Suppressor macrophage (primary cell): ENCODE data around the gene CCSAP.
"Not testable (repeated sequence)": the region's sequence is repeated elsewhere in the genome, so short reads cannot be mapped to it uniquely, and the experiment has no call there.

Experiments used
- DNase-seq, 4 experiments: peaks; one replicate each; pipeline ENCODE4 v3.0.0-alpha.2; 2020 to 2022
- total RNA-seq, 17 experiments: gene quantifications; one replicate each; lab custom pipeline; 2026; ENCODE audit warnings: mixed read lengths in 6 of 17, inconsistent platforms in 3 of 17; lab: John Stamatoyannopoulos, UW

CCSAP gene, protein sequence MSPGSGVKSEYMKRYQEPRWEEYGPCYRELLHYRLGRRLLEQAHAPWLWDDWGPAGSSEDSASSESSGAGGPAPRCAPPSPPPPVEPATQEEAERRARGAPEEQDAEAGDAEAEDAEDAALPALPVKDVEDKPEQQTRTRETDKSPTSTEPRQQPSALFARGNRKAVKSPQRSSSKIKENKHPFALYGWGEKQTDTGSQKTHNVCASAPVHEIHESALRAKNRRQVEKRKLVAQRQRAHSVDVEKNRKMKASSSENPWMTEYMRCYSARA
- 7.2 to 108 (median 60.3) reads per million in 17 experiments for total RNA-seq

DNA sequence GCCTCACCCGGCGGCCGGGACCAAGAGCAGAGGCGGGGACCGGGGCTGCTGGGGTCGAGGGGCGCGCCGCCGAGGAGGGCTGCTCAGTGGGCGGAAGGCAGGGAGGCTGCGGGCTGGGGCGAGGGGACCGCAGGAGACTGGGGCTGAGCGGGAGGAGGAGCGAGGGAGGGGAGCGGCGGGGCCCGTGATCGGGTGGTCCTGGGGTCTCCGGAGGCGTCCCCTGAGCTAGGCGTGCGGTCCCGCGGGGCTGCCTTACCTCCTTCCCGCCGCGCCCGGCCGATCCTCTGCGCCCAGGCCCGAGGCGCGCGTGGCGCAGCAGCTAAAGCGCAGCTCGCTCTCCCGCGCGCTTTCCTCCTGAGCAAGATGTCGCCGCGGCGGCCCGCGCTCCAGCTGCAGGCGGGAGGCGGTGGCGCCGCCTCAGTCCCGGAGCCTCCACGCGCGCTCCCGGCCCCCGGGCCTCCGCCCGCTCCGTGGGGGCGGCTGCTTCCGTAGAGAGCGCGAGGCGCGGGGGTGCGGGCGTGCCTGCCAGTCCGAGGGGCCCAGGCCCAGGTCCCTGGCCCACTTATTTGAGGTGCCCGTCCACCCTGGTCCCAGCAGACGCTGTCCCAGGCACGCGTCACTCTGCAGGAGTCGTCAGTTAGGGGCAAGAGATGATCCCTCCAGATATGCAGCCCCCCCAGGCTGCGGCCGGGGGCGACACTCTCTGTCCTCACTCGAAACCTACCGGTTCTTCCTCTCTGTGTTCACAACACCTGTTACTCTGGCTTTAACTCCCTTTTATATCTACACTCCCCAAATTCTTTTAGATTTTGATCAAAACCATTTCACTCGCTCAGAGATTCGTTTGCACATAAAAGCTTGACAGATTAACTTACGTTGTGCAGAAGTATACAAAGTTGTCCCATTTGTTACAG is at the start of gene CCSAP:
Gene CCSAP, minus strand, starts transcription at position 392 of the 914 bp plus-strand sequence. CDS start 582 bp downstream, outside the sequence.
- DNase-seq, result peak; percentile 64 to 86 (median 72)

DNA sequence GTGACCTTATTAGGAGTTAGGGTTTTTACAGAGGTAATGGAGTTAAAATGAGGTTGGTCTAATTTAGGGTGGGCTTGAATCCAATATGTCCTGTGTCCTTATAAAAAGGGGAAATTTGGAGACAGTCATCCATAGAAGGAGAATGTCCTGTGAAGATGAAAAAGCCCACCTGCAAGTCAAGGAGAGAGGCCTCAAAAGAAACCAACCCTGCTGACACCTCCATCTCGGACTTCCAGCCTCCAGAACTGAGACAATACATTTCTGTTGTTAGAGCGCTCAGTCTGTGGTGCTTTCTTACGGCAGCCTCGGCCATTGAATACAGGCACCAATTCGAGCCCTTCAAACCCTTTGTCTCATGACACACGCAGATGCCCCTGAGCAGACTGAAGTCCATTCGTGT is 47.3 kb upstream of the CCSAP start:
- DNase-seq, result no peak

DNA sequence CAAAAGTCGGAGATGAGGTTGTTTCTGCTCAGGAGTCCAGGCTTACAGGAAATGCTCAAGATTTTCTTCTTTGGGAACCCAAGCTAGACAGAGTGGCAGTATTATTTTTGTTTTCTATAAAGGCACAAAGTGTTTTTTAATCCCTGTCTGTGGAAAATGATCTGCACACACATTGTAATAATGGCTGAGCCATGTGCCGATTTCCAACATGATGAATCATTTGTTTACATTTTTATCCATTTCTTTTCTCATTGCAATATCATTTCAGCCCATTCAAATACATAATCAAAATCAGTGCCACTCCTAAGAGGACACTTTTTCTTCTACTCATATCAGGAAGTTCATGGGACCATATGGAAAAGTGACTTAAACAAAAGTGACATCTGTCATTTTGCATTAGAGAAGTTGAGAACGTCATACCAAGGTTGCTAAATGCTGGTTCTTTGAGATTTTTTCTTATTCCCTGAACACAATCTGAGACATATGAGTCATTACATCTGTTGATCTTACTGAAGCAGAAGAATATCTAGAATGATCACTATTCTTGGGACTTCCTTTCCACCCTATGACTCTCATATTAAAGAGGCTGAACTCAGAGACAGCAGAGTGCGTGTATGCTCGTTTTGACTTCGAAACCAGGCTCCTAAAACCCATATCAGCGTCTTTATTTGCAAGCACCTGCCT is 46.2 kb upstream of the CCSAP start:
- peak; percentile 17 to 75 (median 36) for DNase-seq

DNA sequence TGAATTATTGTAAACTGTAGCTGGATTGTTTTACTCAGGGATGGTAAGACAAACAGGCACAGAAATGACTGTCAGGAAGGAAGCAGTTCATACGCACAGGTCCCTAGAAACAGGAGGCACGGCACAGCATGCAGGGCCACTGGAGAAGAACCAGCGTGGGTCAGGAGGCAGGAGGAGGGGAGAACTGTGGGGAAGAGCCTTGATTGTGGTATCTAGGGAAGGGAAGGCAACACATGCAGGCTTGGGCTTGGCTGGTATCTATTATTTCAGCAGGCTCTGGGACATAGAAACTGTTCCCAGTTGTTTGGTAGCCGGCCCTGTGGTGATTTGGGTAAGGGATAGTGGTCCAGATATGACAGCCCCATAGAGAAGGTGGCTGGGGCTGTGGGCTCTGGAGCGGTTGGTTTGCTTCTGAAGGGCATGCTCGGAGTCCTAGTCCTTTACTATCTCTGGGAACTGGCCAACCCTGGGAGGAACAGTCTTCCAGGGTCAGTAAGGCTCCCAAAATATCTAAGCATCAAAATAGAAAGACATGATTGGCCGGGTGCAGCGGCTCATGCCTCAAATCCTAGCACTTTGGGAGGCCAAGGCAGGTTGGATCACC is 43.1 kb upstream of the CCSAP start:
- DNase-seq, result no peak

DNA sequence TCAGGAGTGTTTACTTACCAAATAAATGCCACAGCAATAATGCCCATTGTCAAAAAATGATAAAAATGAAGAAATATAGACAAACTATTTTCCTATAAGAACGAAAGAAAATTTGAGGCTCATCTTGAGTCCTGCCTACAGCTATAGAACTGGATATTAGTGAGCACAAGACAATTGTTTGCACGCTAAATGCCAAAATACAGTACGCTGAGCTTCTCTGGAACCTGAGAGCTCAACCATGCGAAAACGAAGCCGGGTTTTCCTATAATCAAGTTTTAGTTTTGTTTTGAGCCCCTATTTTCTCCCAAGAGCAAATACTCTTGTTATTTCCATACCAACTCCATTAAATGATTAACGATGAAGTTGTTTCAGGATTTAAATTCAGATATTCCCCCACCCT is 42.0 kb upstream of the CCSAP start:
- DNase-seq, result no peak

DNA sequence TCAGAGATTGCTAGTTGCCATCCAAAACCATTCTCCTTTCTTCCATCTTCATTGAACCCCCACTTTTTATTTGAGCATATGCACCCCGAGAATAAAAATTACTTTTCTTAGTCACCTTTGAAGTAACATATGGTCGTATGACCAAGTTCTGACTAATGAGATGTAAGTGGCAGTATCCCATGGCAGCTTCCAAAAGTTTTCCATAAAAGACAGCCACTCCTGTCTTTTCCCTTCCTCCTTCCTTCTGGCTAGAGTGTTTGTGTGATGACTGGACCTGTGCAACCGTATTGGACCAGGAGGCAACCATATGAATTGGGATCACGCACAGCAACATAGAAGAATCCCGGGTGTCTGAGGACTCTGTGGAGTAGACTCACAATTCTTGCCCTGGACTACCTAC is 41.1 kb upstream of the CCSAP start:
- no peak for DNase-seq

DNA sequence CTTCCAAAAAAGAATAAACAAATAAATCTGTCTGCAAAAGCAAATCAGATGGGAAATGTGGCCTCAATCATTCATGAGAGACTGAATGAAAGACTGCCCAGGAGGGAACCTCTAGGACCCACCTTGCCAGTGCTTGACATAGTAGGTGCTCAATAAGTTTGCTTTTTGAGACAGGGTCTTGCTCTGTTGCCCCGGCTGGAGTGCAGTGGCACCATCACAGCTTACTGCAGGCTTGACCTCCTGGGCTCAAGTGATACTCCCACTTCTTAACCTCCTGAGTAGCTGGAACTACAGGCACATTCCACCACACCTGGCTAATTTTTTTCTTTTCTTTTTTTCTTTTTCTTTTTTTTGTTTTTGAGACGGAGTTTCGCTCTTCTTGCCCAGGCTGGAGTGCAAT is 40.3 kb upstream of the CCSAP start:
- DNase-seq, result no peak

DNA sequence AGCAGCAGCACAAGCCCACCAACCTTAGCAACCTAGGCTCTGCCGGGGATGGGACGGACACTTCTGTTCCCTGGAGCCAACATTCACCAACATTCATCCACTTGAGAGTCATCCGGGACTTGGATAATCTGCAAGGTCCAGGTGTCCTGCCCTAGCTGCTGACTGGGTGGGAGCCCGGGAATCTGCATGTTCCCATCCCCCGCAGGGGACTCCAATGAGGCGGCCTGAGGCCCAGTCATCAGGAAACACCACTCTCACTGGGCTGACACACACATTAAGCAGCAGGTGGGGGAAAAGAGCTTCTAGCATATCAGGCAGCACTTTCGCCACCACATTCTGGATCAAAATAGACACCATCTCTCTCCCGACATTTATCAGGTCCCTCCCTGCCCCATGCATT is 38.4 kb upstream of the CCSAP start:
- no peak for DNase-seq

DNA sequence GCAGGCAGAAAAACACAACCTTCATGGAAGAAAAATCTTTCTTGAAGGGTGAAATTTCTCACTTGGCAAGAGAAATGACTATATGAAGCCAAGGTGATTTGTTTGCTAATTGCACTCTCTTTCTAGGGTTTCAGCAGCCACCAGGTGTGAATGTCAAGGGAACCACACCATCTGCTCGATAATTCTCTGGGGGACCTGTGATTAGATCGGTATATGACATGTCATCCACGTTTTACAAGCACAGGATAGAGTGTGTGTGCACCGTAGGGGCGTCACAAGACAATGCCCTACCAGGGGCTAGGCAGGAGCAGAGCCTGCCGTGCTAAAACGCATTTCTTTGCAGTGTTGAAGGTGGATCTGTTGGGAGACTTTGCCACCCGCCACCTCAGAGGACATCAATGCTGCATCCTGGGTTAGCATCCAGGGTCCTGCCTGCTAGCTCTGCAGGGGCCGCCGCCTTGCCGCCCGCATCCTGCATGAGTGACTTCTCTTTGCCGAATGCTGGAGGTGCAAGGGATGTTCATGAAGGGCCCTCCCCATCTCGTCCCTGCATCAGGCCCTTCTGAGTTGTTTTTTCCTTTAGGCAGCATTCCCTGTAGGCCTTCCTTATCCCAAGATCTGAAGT is 37.8 kb upstream of the CCSAP start:
- DNase-seq, result no peak

DNA sequence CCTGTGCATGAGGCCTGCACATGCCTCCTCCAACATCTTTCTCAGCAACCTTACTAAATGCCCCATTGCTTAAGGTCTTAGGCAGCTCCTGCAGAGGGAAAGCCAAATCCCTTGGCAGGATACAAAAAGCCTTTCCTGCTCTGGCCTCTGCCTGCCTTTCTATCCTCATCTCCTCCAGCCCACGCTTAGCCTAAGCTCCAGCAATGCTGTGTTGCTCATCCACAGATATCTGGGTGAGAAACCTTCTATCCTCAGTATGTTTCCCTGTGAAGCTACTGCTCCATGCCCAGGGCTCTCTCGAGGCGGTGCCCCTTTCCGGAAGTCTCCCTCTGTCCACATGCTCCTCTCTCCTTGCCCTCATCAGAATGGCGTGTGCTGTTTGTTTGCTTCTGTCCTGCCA is 37.0 kb upstream of the CCSAP start:
- DNase-seq, result no peak

DNA sequence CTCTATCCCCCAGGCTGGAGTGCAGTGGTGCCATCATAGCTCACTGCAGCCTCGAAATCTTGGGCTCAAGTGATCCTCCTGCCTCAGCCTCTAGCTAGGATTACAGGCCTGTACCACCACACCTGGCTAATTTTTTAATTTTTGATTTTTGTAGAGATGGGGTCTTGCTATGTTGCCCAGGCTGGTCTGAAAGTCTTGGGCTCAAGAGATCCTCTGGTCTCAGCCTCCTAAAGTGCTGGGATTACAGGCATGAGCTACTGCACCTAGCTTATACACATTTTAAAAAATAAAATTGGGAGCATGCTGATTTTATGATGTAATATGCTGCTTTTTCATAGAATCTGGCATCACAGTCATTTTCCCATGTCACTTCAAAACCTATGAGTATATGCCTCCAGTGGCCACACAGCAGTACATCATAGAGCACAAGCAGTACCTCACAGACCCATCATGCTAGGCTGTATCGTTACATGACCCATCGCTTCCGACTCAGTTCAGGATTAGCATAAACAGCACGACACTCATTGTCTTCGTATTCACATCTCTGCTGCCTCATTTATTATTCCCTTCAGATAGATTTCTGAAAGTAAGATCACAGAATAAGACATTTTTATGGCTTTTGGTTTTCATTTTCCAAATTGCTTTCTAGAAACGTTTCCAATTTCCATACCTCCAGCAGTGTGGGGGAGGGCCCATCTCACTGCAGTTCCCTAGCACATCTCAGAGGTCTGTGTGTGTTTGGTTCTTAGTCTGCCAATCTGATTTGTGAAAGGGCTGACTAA is 35.9 kb upstream of the CCSAP start:
- no peak for DNase-seq

DNA sequence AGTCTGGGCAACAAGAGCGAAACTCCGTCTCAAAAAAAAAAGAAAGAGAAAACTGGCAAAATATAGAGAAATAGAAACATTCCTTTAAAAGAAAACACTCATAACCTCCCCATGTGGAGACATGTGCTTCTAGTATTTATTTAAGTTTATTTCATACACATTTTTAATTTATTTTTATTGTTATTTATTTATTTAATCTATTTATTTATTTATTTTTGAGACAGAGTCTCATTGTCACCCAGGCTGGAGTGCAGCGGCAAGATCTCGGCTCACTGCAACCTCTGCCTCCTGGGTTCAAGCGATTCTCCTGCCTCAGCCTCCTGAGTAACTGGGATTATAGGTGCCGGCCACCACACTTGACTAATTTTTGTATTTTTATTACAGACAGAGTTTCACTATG is 35.2 kb upstream of the CCSAP start:
- not testable (repeated sequence) for DNase-seq

DNA sequence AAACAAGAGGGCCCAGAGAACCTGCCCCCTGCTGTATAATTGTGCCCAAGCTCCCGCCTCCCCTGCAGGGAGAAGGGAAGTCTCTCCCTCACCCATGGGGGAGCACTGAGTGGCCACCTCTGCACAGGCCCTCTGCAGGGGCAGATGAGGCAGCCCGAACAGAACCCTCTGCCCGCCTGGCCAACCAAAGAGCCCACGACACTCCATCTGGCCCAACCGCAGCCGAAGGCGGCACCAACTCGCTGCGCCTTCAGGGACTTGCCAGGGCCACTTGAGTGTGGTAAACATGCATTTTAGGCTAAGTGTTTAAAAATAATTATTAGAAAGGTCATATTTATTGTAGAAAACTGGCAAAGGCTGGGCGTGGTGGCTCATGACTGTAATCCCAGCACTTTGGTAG is 34.6 kb upstream of the CCSAP start:
- no peak for DNase-seq

DNA sequence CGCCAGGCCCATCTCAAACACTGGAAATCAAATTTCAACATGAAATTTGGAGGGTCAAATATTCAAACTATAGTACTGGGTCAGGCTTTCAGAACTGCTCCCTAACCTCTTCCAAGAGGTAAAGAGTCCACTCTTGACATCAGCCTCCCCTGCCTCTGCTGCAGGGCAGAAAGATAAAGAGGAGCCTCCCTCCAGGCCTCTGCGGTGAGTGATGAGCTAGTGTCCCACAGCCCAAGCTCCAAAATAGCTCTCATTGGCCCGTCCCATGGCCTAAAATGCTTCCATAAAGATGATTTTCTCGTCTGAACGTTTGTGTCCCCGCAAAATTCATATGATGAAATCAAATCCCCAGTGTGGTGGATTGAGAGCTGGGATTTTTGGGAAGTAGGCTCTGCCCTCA is 33.7 kb upstream of the CCSAP start:
- DNase-seq, result no peak

DNA sequence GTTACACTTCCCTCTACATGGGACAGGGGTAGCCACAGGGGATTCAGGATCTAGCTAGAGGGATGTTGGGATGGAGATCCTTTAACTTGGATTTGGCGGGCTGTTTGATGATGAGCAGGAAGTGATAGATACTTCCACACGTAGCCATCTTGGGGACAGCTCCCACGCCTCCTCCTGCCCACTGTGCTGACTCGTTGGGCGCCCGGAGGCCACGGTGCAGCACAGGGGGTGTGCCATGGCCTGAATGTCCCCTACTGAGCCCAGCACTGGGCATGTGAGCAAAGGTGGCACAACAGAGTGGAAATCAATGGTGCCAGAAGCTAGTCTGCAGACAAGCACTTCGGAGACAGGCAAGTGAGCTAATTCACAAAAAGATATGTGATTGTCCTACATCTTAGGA is 31.6 kb upstream of the CCSAP start:
- DNase-seq, result no peak

DNA sequence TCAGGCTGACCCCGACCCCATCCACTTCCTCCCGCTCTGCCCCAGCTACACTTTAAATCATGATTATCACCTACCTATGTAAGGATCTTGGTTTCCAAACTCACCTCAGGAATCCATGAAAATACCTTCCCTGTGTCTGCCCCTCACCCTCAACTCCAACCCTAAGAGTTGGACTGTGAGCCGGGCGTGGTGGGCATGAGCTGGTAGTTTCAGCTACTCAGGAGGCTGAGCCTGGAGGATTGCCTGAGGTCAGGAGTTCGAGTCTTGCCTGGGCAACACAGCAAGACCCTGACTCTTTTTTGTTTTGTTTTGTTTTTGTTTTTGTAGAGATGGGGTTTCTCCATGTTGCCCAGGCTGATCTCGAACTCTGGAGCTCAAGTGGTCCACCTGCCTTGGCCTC is 30.5 kb upstream of the CCSAP start:
- no peak for DNase-seq

DNA sequence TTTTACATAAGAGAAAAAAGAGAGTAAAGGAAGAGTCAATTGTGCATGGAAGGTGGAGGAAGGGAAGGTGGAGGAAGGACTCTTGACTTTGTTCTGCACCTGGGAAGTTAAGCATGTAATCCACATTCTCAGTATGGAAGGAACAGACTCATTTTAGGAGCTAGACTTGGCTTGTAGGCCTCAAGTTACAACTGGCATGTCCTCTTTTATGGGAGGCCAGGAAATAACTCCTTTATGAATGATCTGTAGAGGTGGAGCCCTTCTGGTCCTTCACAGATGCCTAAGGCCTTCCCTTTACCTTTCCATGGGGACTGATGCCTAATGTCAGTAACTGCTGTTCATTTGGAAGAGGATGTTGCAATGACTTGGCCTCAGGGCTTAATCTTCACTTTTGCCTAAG is 29.4 kb upstream of the CCSAP start:
- no peak for DNase-seq

DNA sequence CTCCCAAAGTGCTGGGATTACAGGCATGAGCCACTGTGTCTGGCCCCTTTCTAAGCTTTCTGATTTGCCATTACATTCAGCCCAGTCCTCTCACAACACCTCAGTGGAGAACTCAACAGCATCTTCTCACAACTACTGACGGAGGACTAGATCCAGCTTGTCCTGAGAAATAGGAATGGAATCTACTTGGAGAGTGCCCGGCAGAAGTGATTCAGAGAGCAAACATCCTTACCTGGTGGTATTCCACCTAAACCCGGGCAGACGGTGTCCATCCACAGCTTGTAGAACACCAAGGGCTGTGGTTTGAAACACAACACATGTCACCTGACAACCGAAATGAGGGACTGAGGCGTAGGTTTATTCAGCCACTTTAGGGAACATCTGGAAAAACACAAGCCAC is 28.8 kb upstream of the CCSAP start:
- DNase-seq, result no peak

DNA sequence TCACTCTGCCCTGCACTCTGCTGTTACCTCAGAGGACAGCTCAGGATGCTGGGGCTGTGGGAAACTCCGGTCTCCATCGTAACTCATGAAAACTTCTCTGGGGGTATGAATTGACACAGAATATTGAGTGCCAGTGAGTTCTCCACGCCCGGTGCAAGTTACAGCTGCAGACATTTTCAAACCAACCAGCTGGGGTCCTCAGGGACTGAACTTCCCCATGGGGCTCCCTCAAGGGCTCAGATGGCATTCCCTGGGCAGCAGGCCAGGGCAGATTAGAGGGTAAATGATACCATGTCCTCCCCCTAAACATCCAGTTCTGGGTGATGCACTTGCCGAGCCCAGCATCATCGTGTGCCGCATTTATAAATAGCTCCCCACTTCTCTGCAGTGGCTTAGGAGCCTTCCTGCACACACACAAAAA is 27.8 kb upstream of the CCSAP start:
- DNase-seq, result no peak

DNA sequence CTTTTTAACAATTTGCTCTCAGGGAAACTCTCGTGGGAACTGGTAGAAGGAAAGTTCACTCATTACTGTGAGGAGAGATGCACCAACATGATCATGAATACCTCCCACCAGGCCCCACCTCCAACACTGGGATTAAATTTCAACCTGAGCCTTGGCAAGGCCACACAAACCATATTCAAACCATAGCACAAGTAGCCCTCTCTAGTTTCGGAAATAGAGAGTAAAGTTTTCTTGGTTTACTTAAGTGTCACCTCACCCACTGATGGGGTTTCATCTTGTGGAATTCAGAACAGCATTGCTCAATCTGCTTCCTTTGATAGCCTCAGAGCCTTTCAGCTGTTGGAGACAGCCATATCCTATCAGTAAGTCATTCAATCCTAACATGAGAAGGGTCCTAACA is 25.5 kb upstream of the CCSAP start:
- no peak for DNase-seq

DNA sequence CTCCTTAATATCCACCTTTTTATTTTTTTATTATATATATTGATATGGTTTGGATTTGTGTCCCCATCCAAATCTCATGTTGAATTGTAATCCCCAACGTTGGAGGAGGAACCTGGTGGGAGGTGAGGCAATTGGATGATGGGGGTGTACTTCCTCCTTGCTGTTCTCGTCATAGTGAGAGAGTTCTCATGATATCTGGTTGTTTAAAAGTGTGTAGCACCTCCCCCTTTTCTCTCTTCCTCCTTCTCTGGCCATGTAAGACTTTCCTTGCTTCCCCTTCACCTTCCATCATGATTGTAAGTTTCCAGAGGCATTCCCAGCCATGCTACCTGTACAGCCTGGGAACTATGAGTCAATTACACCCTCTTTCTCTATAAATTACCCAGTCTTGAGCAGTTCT is 22.7 kb upstream of the CCSAP start:
- DNase-seq, result peak; percentile 55 to 80 (median 68)
